ENCODE results near the gene FAM81A. TPM values are rescaled to one million over a fixed set of nuclear protein-coding genes. Genes with fewer than 3 reads are reported as not detected.
"Not testable (repeated sequence)": the region's sequence is repeated elsewhere in the genome, so short reads cannot be mapped to it uniquely, and the experiment has no call there.

The FAM81A gene
- total RNA-seq, 4 donors from 2014 or later: 1.3 to 2.3 (median 2.1) TPM

GRCh38 chr15:59522988-59523461 lies 85.0 kb downstream of the FAM81A start:
- 58 to 60% methylated on average over 15 of the region's 15 CpGs for WGBS, 2 donors
- no peak for DNase-seq (ENCODE audit: low spot score in 2 of 2)
- intact Hi-C loops (cut with DNase I; ENCODE audit: low total_unique reads): no loop called here
- H3K4me3 ChIP-seq (ENCODE audit: low read depth, poor library complexity, severe bottlenecking): no peak overlapping the region
- no peak for TF ChIP-seq CTCF (IDR thresholded peaks at IDR 0.05)
- no peak for TF ChIP-seq POLR2A (IDR thresholded peaks at IDR 0.05)

GRCh38 chr15:59523702-59524101 lies 85.7 kb downstream of the FAM81A start:
- no peak overlapping the region for H3K4me3 ChIP-seq (ENCODE audit: low read depth, poor library complexity, severe bottlenecking)
- WGBS, 2 donors: 79 to 81% methylated on average over 6 of the region's 6 CpGs
- TF ChIP-seq CTCF (IDR thresholded peaks at IDR 0.05): no peak
- no peak for TF ChIP-seq POLR2A (IDR thresholded peaks at IDR 0.05)
- intact Hi-C loops (cut with DNase I; ENCODE audit: low total_unique reads): no loop called here
- DNase-seq (ENCODE audit: low spot score in 2 of 2): no peak

- H3K4me3 ChIP-seq (ENCODE audit: low read depth, poor library complexity, severe bottlenecking): no peak overlapping the region
- WGBS, 2 donors: 67 to 77% methylated on average over 5 of the region's 5 CpGs
- TF ChIP-seq POLR2A (IDR thresholded peaks at IDR 0.05): no peak
- TF ChIP-seq CTCF (IDR thresholded peaks at IDR 0.05): no peak
- no peak for DNase-seq (ENCODE audit: low spot score in 2 of 2)
- intact Hi-C loops (cut with DNase I; ENCODE audit: low total_unique reads): no loop called here
Measured at GRCh38 chr15:59524331-59524731, 86.3 kb downstream of the FAM81A start.

- H3K4me3 ChIP-seq (ENCODE audit: low read depth, poor library complexity, severe bottlenecking); DNase-seq (ENCODE audit: low spot score in 2 of 2); intact Hi-C loops (cut with DNase I; ENCODE audit: low total_unique reads): not testable (repeated sequence)
- 84 to 87% methylated on average over 6 of the region's 6 CpGs for whole genome bisulfite sequencing, 2 donors
Measured at GRCh38 chr15:59526466-59526865, 88.5 kb downstream of the FAM81A start.

GRCh38 chr15:59528429-59528828 lies 90.4 kb downstream of the FAM81A start:
- intact Hi-C loops (cut with DNase I; ENCODE audit: low total_unique reads): no loop called here
- 92 to 94% methylated on average over 1 of the region's 1 CpG for WGBS, 2 donors

GRCh38 chr15:59528961-59529402 lies 91.0 kb downstream of the FAM81A start:
- WGBS, 2 donors: 11% methylated on average over 8 of the region's 8 CpGs
- peak; percentile 86 to 96 for DNase-seq (ENCODE audit: low spot score in 2 of 2)
- no peak overlapping the region for H3K4me3 ChIP-seq (ENCODE audit: low read depth, poor library complexity, severe bottlenecking)
- intact Hi-C loops (cut with DNase I; ENCODE audit: low total_unique reads): no loop called here
- TF ChIP-seq CTCF (IDR thresholded peaks at IDR 0.05) (peak in 1 of 3 donors; percentile 60), POLR2A (IDR thresholded peaks at IDR 0.05) (no peak)

More at GRCh38 chr15:59528429-59528828, 90.4 kb downstream of the FAM81A start:
- no peak overlapping the region for H3K4me3 ChIP-seq (ENCODE audit: low read depth, poor library complexity, severe bottlenecking)
- TF ChIP-seq POLR2A (IDR thresholded peaks at IDR 0.05) (no peak), CTCF (IDR thresholded peaks at IDR 0.05) (no peak)
- no peak for DNase-seq (ENCODE audit: low spot score in 2 of 2)
